ENCODE data around the gene HOPX.

DNA sequence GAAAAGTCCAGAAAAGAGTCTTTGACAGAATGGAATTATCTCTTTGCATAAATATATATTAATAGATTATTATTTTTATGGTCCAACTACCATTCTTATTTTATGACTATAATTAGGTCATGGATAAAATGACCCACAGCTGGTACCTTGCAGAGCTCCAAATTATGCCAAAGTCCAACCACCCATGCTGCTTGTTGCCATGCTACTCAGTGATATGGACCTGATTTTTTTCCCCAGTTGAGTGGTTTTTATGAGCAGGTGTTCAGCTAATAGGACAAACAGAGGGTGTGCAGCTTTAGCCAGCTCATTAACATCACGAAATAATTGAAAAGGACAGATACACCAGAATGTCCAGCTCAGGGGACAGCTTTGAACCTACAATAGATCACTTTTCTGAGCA is 9.7 kb downstream of the HOPX start:
- TF ChIP-seq, protein P1, sequence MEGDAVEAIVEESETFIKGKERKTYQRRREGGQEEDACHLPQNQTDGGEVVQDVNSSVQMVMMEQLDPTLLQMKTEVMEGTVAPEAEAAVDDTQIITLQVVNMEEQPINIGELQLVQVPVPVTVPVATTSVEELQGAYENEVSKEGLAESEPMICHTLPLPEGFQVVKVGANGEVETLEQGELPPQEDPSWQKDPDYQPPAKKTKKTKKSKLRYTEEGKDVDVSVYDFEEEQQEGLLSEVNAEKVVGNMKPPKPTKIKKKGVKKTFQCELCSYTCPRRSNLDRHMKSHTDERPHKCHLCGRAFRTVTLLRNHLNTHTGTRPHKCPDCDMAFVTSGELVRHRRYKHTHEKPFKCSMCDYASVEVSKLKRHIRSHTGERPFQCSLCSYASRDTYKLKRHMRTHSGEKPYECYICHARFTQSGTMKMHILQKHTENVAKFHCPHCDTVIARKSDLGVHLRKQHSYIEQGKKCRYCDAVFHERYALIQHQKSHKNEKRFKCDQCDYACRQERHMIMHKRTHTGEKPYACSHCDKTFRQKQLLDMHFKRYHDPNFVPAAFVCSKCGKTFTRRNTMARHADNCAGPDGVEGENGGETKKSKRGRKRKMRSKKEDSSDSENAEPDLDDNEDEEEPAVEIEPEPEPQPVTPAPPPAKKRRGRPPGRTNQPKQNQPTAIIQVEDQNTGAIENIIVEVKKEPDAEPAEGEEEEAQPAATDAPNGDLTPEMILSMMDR (IDR thresholded peaks at IDR 0.05; ENCODE audit: low read depth, low read length), result no peak
- no peak for TF ChIP-seq POLR2A (IDR thresholded peaks at IDR 0.05; ENCODE audit: extremely low read depth, insufficient read length)

Measured in NB4 (cell line).